Left lung (tissue), 10 donors: ENCODE results near the gene ANK3. TPM values are rescaled to one million over a fixed set of nuclear protein-coding genes. Genes with fewer than 3 reads are reported as not detected.

Experiments used
- ATAC-seq: fragments of 200-7000 bp; cut with Tn5 transposase; one replicate; pipeline ENCODE4 v1.9.1; 2020; ENCODE audit warnings: moderate library complexity
- DNase-seq, 4 donors: peaks; one replicate each; pipeline ENCODE4 v3.0.0-alpha.2; 2013 to 2020
- H3K27ac ChIP-seq, 2 donors: fragments of 200-600 bp; sonication (generic) in 1 of 2; one replicate each; pipeline versions ENCODE4 v1.5.0 to v1.8.0; 2020 to 2021
- H3K27me3 ChIP-seq, 2 donors: fragments of 200-600 bp; sonication (generic) in 1 of 2; one replicate each; pipeline versions ENCODE4 v1.5.0 to v1.8.0; 2020 to 2021
- H3K36me3 ChIP-seq, 2 donors: fragments of 200-600 bp; sonication (generic) in 1 of 2; one replicate each; pipeline versions ENCODE4 v1.5.0 to v1.8.0; 2020 to 2021
- H3K4me1 ChIP-seq, 2 donors: fragments of 200-600 bp; one replicate each; pipeline ENCODE4 v1.8.0; 2021
- H3K4me3 ChIP-seq, 2 donors: fragments of 200-600 bp; sonication (generic) in 1 of 2; one replicate each; pipeline versions ENCODE4 v1.5.0 to v1.8.0; 2020 to 2021; ENCODE audit warnings: mild to moderate bottlenecking in 1 of 2
- H3K9me3 ChIP-seq, 2 donors: fragments of 200-600 bp; sonication (generic) in 1 of 2; one replicate each; pipeline versions ENCODE4 v1.5.0 to v1.8.0; 2020 to 2021
- CTCF ChIP-seq, 2 donors: fragments of 200-600 bp; sonication (generic) in 1 of 2; IDR thresholded peaks; one replicate each; pipeline versions ENCODE4 v1.5.0 to v1.8.0; 2021; ENCODE audit warnings: antibody characterized with exemption in 2 of 2
- intact Hi-C, 2 donors: fragments of 100-400 bp; cut with DNase I; formaldehyde crosslinking; loops; one replicate each; pipeline versions ENCODE4 v1.11.2 to v1.14.2; 2022
- polyA plus RNA-seq, 6 donors: library from polyadenylated mRNA; unstranded; fragments of 120-200 nt; gene quantifications; one replicate each; pipeline ENCODE4 v1.2.1, GENCODE V29; 2013; ENCODE audit not compliant: insufficient read length in 6 of 6
- total RNA-seq, 2 donors: library from RNA; stranded (reverse); fragmentation: NEBNext Ultra II Directional; extraction: Animal tissue kit (Norgen Biotek cat#: 25700); gene quantifications; one replicate each; pipeline ENCODE4 v1.2.1, GENCODE V29; 2021
- donor health status: DM: no; HTN: yes; CAD: no.
- donor health status: DM: no; HTN: no; CAD: no.

ANK3 gene
- total and polyA plus RNA-seq, 8 donors = 22.1 to 74.1 (median 35.1) TPM

GRCh38 chr10:60276232-60276631, 113.4 kb downstream of the ANK3 start:
- no peak for TF ChIP-seq CTCF (IDR thresholded peaks at IDR 0.05)
- intact Hi-C loops = no loop called here
- Histone ChIP-seq H3K36me3 (no peaks in the 10 kb centered on the region), H3K27ac (no peak overlapping the region), H3K9me3 (no peaks in the 10 kb centered on the region), H3K4me3 (no peak overlapping the region), H3K27me3 (no peaks in the 10 kb centered on the region), H3K4me1 (no peaks in the 10 kb centered on the region)
- ATAC-seq (no peak), DNase-seq (no peak)

- ATAC-seq (peak; percentile 21), DNase-seq (no peak)
- no peaks in the 10 kb centered on the region for H3K27me3 ChIP-seq
- no peaks in the 10 kb centered on the region for H3K9me3 ChIP-seq
- intact Hi-C loops = no loop called here
- no peak overlapping the region for H3K4me3 ChIP-seq
- TF ChIP-seq CTCF (IDR thresholded peaks at IDR 0.05) = no peak
- H3K36me3 ChIP-seq = no peaks in the 10 kb centered on the region
- no peaks in the 10 kb centered on the region for H3K4me1 ChIP-seq
- no peak overlapping the region for H3K27ac ChIP-seq
Measured at GRCh38 chr10:60271319-60272040, 118.2 kb downstream of the ANK3 start.

GRCh38 chr10:60270426-60270825, 119.2 kb downstream of the ANK3 start:
- Histone ChIP-seq H3K27me3 (no peaks in the 10 kb centered on the region), H3K4me3 (no peak overlapping the region), H3K4me1 (no peaks in the 10 kb centered on the region), H3K27ac (no peak overlapping the region), H3K36me3 (no peaks in the 10 kb centered on the region), H3K9me3 (no peaks in the 10 kb centered on the region)
- DNase-seq = no peak
- peak; percentile 71 for ATAC-seq
- TF ChIP-seq CTCF (IDR thresholded peaks at IDR 0.05) = no peak
- intact Hi-C loops = no loop called here

GRCh38 chr10:60267802-60268201, 121.9 kb downstream of the ANK3 start:
- no peaks in the 10 kb centered on the region for H3K27me3 ChIP-seq
- peak in 1 of 4 donors; percentile 16 for DNase-seq
- ATAC-seq = peak; percentile 44
- TF ChIP-seq CTCF (IDR thresholded peaks at IDR 0.05) = no peak
- H3K27ac ChIP-seq = no peak overlapping the region
- H3K9me3 ChIP-seq = no peaks in the 10 kb centered on the region
- no peaks in the 10 kb centered on the region for H3K4me1 ChIP-seq
- H3K36me3 ChIP-seq = peaks cover 0 to 7% of the 10 kb centered on the region in 2 donors
- no peak overlapping the region for H3K4me3 ChIP-seq
- intact Hi-C loops = no loop called here

- no peak for TF ChIP-seq CTCF (IDR thresholded peaks at IDR 0.05)
- Histone ChIP-seq H3K27ac (no peak overlapping the region), H3K9me3 (no peaks in the 10 kb centered on the region), H3K27me3 (no peaks in the 10 kb centered on the region), H3K36me3 (peaks cover 0 to 7% of the 10 kb centered on the region in 2 donors), H3K4me1 (no peaks in the 10 kb centered on the region), H3K4me3 (no peak overlapping the region)
- DNase-seq (no peak), ATAC-seq (no peak)
- intact Hi-C loops = no loop called here
Measured at GRCh38 chr10:60266513-60266912, 123.2 kb downstream of the ANK3 start.
